Effector memory CD8-positive, alpha-beta T cell (primary cell): ENCODE measurements around the gene SOX10.

Experiments used
- ATAC-seq: fragments of 150-1000 bp; cut with Tn5 transposase; replicated peaks from 2 replicates; pipeline ENCODE4 v1.10.0; 2021; ENCODE audit warnings: mild to moderate bottlenecking, moderate library complexity
- DNase-seq, 3 experiments: peaks; one replicate each; pipeline ENCODE4 v3.0.0; 2021
- H3K27ac Mint-ChIP-seq, 2 donors: one replicate each; pipeline ENCODE4 v1.8.0; 2022; ENCODE audit warnings: mild to moderate bottlenecking in 2 of 2, mixed read lengths in 2 of 2, moderate library complexity in 2 of 2
- H3K27me3 Mint-ChIP-seq, 2 donors: one replicate each; pipeline ENCODE4 v1.8.0; 2022; ENCODE audit warnings: mixed read lengths in 2 of 2
- H3K36me3 Mint-ChIP-seq: one replicate; pipeline ENCODE4 v1.8.0; 2022; ENCODE audit warnings: mild to moderate bottlenecking, moderate library complexity, mixed read lengths; ENCODE audit not compliant: insufficient read depth
- H3K4me1 Mint-ChIP-seq, 2 donors: one replicate each; pipeline ENCODE4 v1.8.0; 2022; ENCODE audit warnings: low read depth in 2 of 2, mixed read lengths in 2 of 2
- H3K4me3 Mint-ChIP-seq, 2 donors: one replicate each; pipeline ENCODE4 v1.8.0; 2022; ENCODE audit warnings: mild to moderate bottlenecking in 2 of 2, mixed read lengths in 2 of 2, moderate library complexity in 2 of 2
- H3K9me3 Mint-ChIP-seq, 2 donors: one replicate each; pipeline ENCODE4 v1.8.0; 2022; ENCODE audit warnings: mixed read lengths in 2 of 2

SOX10 gene

DNA sequence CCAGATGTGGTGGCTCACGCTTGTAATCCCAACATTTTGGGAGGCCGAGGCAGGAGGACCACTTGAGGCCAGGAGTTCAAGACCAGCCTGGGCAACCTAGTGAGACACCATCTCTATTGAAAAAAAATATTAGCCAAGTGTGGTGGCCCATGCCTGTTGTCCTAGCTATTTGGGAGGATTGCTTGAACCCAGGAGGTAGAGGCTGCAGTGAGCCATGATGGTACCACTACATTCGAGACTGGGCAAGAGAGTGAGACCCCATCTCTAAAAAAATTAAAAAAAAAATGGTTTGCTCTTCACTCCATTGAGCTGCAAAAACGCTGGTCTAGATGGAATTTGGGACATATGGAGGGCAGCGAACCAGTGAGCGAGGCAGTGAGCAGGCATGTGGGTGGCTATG lies 21.6 kb upstream of the SOX10 start:
- ATAC-seq (no peak), DNase-seq (no peak)
- Mint-ChIP-seq H3K27me3 (no peaks in the 10 kb centered on the region), H3K9me3 (no peaks in the 10 kb centered on the region), H3K27ac (peak overlapping the region in 1 of 2 donors; percentile 55), H3K4me3 (no peak overlapping the region), H3K36me3 (no peaks in the 10 kb centered on the region), H3K4me1 (peaks cover 22 to 27% of the 10 kb centered on the region in 2 donors)

DNA sequence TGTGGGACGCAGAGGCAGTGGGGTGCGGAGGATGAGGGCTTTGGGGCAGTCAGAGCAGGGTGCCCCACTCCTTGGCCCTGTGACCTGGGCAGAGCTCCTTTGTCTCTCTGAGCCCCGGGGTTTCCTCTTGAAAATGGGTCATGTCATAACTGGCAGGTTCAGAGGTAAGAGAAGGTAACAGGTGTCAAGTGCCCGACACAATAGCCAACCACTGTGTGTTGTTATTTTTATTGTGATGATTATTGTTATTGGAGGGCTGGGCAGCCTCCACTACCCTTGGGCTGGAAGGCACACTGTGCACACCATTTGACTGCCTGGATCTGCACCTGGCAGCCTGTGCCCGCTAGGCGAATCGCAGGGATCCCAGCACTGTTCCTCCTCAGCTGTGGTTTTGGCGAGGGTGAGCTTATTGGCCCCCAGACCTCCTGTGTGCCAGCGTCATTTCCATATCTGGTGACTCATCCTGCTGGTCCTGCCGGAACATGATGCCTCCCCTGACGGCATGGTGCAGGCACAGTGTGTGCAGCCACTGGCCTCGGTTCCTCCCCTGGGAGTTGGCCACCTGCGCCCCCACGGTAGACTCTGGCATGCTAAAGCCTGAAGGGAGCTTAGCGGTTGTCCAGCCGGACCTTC lies 15.4 kb upstream of the SOX10 start:
- H3K9me3 Mint-ChIP-seq: no peaks in the 10 kb centered on the region
- H3K36me3 Mint-ChIP-seq: no peaks in the 10 kb centered on the region
- H3K4me3 Mint-ChIP-seq: peak overlapping the region in 1 of 2 donors; percentile 21
- H3K27me3 Mint-ChIP-seq: no peaks in the 10 kb centered on the region
- ATAC-seq (peak; percentile 74), DNase-seq (no peak)
- H3K27ac Mint-ChIP-seq: peak overlapping the region; percentile 97
- peaks cover 40 to 57% of the 10 kb centered on the region in 2 donors for H3K4me1 Mint-ChIP-seq

DNA sequence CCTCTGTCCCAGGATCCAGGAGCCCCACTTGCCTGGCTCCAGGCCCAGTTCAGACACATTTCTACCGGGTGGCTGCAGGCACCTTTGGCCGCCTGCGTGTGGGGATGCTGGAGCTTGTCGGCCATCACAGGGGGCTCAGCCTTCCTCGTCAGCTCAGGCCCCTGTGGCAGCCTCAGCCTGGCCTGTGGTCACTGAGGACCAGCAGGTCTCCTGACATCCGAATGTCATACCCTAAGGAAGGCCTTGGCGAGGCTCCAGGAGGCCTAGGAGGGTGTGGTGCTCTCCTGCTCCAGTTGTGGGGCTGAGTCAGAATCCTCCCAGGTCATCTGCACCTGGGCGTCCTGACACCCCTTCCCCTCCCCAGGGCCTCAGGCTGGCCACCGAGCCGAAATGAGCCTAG lies 14.9 kb upstream of the SOX10 start:
- peaks cover 40 to 55% of the 10 kb centered on the region in 2 donors for H3K4me1 Mint-ChIP-seq
- peak overlapping the region in 1 of 2 donors; percentile 37 for H3K4me3 Mint-ChIP-seq
- peak overlapping the region; percentile 97 for H3K27ac Mint-ChIP-seq
- H3K27me3 Mint-ChIP-seq: no peaks in the 10 kb centered on the region
- no peak for ATAC-seq
- no peak for DNase-seq
- H3K9me3 Mint-ChIP-seq: no peaks in the 10 kb centered on the region
- no peaks in the 10 kb centered on the region for H3K36me3 Mint-ChIP-seq

DNA sequence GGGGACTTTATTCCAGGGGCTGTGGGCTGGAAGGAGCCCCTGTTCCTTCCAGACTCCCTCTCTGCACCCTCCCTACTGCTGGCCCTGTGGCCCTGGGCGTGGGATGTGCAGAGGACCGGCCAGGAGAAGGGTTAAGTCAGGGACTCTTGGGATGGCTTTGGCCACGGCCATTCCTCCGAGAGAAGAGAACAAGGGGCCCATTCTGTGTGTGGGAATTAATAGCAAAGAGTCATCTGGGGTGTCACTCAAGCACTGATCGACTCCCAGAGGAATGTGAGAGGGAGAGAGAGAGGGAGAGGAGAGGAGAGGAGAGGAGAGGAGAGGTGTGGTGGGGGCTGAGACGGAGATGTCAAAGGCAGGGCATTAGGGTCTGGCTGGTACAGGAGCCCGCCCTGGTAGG lies 14.2 kb upstream of the SOX10 start:
- DNase-seq (no peak), ATAC-seq (no peak)
- Mint-ChIP-seq H3K27me3 (no peaks in the 10 kb centered on the region), H3K9me3 (no peaks in the 10 kb centered on the region), H3K4me1 (peaks cover 41 to 57% of the 10 kb centered on the region in 2 donors), H3K27ac (peak overlapping the region; percentile 97), H3K4me3 (peak overlapping the region in 1 of 2 donors; percentile 37), H3K36me3 (no peaks in the 10 kb centered on the region)

DNA sequence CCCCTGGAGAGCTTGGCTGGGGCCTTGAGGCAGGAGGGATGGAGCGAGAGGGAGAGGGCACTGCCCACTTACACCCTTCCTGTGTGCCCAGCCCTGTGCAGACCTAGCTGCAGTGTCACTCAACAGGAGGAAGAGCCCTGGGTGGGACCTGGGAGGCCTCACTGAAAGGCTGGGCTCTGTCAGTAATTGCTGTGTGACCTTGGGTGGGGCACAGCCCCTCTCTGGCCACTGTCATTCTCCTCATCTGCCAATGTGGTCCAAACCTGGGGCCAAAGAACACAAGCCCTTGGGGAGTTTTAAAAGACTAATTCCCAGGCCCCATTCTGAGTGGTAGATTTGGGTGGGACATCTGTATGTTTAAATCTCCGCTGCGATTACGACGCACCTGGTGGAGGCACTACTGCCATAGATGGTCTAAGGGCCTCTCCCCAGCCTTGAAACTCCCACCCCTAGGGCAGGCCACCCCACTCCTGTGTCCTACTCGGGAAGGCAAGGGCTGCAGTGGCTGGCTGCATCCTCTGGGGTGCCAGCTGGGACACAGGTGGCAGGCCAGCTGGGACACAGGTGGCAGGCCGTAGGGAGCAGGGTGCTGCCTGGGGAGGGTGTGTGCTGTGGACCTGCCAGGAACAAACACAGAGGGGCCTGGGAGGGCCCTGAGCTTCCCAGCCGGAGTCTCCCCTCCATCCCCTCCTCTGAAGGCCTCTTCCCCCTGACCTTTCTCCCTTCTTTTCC lies 12.3 kb upstream of the SOX10 start:
- ATAC-seq (no peak), DNase-seq (no peak)
- no peaks in the 10 kb centered on the region for H3K36me3 Mint-ChIP-seq
- H3K9me3 Mint-ChIP-seq: no peaks in the 10 kb centered on the region
- peaks cover 51 to 66% of the 10 kb centered on the region in 2 donors for H3K4me1 Mint-ChIP-seq
- no peaks in the 10 kb centered on the region for H3K27me3 Mint-ChIP-seq
- H3K27ac Mint-ChIP-seq: peak overlapping the region; percentile 97
- H3K4me3 Mint-ChIP-seq: peak overlapping the region; percentile 49 to 64

DNA sequence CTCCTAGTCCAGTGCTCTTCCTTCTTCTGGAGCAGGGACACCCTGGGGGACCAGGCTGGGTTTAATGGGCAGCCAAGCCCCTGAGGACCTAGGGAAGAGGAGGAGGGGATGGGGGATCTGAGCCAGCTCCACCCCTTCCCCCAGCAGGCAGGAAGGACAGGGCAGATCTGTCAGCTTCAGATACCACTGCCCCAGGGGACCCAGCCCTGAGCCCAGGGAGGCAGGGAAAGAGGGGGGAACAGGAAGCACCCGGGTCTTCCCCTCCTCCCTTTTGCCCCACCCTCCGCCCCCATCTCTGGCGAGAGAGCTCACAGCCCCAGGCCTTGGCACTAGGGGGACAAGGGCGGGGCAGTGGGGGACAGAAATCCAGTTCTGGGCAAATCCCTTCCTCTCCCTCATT lies 11.7 kb upstream of the SOX10 start:
- peak overlapping the region; percentile 97 for H3K27ac Mint-ChIP-seq
- no peak for ATAC-seq
- no peaks in the 10 kb centered on the region for H3K27me3 Mint-ChIP-seq
- no peaks in the 10 kb centered on the region for H3K9me3 Mint-ChIP-seq
- no peak for DNase-seq
- H3K4me3 Mint-ChIP-seq: peak overlapping the region; percentile 56 to 64
- peaks cover 51 to 69% of the 10 kb centered on the region in 2 donors for H3K4me1 Mint-ChIP-seq
- no peaks in the 10 kb centered on the region for H3K36me3 Mint-ChIP-seq

DNA sequence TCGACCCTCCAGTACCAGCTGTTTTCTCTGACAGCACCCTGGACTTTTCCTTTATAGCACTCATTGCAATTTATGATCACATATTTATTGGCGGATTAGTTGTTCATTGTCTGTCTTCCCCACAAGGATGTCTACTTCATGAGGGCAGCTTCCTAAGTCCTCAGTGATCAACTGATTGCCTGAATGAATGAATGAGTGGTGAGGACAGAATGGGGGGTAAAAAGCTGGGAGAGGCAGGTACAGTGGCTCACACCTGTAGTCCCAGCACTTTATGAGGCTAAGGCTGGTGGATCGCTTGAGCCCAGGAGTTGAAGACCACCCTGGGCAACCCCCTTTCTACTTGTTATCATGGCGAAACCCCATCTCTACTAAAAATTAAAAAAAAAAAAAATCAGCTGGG lies 11.1 kb upstream of the SOX10 start:
- no peak for ATAC-seq
- peaks cover 51 to 66% of the 10 kb centered on the region in 2 donors for H3K4me1 Mint-ChIP-seq
- DNase-seq: no peak
- H3K27me3 Mint-ChIP-seq: no peaks in the 10 kb centered on the region
- peak overlapping the region; percentile 97 for H3K27ac Mint-ChIP-seq
- H3K9me3 Mint-ChIP-seq: no peaks in the 10 kb centered on the region
- peak overlapping the region; percentile 56 to 64 for H3K4me3 Mint-ChIP-seq
- no peaks in the 10 kb centered on the region for H3K36me3 Mint-ChIP-seq

DNA sequence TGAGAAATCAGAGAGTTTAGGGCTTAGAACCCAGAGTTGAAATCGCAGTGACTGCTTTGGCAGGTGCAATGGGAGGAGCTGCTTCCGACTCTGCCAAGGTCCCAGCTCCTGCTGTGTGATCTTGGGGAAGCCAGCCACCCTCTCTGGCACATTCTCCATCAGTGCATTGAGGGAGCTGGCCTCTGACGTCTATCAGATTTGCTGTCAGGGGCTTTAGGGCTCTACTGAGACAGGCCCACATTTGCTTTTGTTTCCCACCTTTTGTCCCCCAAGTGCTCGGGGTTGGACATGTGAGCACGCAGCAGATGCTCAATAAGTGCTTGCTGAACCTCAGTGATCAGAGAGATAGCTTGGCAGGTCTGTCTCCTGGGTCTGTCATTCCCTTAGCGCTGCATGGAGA lies 10.6 kb upstream of the SOX10 start:
- Mint-ChIP-seq H3K27me3 (no peaks in the 10 kb centered on the region), H3K27ac (peak overlapping the region; percentile 97), H3K36me3 (no peaks in the 10 kb centered on the region), H3K4me1 (peaks cover 46 to 62% of the 10 kb centered on the region in 2 donors), H3K4me3 (peak overlapping the region; percentile 56 to 64), H3K9me3 (no peaks in the 10 kb centered on the region)
- no peak for DNase-seq
- ATAC-seq: no peak

DNA sequence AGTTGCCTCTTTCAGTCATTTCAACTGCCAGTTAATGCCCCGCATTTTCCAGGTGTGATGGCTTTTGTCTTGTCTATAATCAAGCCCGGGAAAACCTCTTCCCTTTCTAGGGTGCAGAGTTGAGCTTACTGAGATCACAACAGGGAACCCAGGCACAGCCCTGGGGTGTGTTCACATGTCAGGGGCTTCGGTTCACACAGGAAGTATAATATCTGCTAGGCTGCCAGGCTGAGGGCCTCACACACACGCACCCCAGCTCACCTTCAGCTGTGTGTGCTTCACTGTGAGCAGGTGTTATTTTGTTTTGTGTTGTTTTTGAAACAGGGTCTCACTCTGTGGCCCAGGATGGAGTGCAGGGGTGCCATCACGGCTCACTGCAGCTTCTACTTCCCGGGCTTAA lies 9.7 kb upstream of the SOX10 start:
- H3K4me3 Mint-ChIP-seq: peak overlapping the region; percentile 45 to 51
- peak overlapping the region; percentile 87 to 92 for H3K27ac Mint-ChIP-seq
- H3K4me1 Mint-ChIP-seq: peaks cover 45 to 54% of the 10 kb centered on the region in 2 donors
- H3K36me3 Mint-ChIP-seq: no peaks in the 10 kb centered on the region
- DNase-seq (peak; percentile 34 to 48 (median 43)), ATAC-seq (peak; percentile 99)
- no peaks in the 10 kb centered on the region for H3K9me3 Mint-ChIP-seq
- H3K27me3 Mint-ChIP-seq: no peaks in the 10 kb centered on the region

DNA sequence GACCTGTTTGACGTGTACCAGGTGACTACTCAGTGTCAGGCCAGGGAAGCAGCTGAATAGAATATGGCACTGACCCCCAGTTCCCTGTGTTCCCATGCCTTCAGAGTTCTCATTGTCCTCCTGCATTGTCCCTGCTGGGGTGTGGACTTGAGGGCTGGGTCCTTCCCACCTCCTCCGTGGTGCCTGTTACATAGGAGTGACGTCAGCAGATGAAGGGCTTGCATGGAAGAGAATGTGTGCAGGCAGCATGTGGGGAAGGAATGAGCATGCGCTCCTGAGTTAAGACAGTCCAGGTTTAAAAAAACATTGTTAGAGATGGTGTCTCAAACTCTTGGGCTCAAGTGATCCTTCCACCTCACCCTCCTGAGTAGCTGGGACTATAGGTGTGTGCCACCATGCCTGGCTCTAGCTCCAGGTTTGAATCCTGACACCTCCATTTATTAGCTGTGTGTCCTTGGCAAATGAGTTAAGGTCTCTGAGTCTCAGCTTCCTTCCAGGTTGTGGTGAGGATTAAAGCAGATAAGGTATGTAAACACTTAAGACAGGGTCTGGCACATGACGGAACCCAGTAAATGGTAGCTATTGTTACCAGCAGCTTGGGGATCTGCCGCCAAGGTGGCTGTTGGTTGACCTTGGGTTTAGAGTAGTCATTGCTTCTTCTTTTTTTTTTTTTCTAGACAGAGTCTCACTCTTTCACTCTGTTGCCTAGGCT lies 7.5 kb upstream of the SOX10 start:
- Mint-ChIP-seq H3K4me1 (peaks cover 35 to 37% of the 10 kb centered on the region in 2 donors), H3K4me3 (no peak overlapping the region), H3K36me3 (no peaks in the 10 kb centered on the region), H3K27me3 (no peaks in the 10 kb centered on the region), H3K9me3 (no peaks in the 10 kb centered on the region), H3K27ac (no peak overlapping the region)
- ATAC-seq: no peak
- DNase-seq: no peak

DNA sequence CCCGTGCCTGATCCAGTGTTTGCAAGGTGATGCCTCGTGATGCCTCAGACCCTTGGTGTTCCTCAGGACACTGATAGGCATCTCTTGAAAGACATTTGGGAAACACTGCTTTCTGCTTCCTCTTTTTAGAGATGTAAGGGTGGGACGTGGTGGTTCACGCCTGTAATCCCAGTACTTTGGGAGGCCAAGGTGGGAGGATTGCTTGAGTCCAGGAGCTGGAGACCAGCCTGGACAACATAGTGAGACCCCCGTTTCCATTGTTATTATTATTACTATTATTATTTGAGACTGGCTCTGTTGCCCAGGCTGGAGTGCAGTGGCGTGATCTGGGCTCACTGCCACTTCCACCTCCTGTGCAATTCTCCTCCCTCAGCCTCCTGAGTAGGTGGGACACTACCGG lies 6.5 kb upstream of the SOX10 start:
- ATAC-seq (no peak), DNase-seq (no peak)
- no peaks in the 10 kb centered on the region for H3K36me3 Mint-ChIP-seq
- H3K27ac Mint-ChIP-seq: no peak overlapping the region
- no peaks in the 10 kb centered on the region for H3K27me3 Mint-ChIP-seq
- no peak overlapping the region for H3K4me3 Mint-ChIP-seq
- H3K4me1 Mint-ChIP-seq: peaks cover 25 to 28% of the 10 kb centered on the region in 2 donors
- H3K9me3 Mint-ChIP-seq: no peaks in the 10 kb centered on the region

DNA sequence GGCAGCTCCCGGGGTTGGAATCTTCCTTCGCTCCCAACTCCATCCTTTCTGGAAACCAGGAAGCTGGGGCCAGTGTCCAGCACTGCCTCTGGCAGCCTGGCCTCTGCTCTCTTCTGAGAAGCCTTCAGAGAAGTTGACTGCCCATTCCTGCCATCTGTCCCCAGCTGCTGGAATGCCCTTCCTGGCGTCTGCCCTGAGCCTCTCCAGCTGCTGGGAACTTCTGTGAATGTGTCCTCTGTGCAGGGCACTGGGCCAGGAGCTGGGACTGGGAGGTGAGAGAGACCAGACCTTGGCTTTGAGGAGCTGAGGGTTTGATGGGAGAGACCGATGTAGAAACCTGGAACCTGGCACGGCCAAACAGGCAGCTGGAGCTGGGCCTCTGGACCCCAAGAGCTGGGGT lies 5.9 kb upstream of the SOX10 start:
- H3K9me3 Mint-ChIP-seq: no peaks in the 10 kb centered on the region
- DNase-seq (no peak), ATAC-seq (no peak)
- peaks cover 20 to 22% of the 10 kb centered on the region in 2 donors for H3K4me1 Mint-ChIP-seq
- H3K36me3 Mint-ChIP-seq: no peaks in the 10 kb centered on the region
- no peak overlapping the region for H3K27ac Mint-ChIP-seq
- no peak overlapping the region for H3K4me3 Mint-ChIP-seq
- no peaks in the 10 kb centered on the region for H3K27me3 Mint-ChIP-seq

DNA sequence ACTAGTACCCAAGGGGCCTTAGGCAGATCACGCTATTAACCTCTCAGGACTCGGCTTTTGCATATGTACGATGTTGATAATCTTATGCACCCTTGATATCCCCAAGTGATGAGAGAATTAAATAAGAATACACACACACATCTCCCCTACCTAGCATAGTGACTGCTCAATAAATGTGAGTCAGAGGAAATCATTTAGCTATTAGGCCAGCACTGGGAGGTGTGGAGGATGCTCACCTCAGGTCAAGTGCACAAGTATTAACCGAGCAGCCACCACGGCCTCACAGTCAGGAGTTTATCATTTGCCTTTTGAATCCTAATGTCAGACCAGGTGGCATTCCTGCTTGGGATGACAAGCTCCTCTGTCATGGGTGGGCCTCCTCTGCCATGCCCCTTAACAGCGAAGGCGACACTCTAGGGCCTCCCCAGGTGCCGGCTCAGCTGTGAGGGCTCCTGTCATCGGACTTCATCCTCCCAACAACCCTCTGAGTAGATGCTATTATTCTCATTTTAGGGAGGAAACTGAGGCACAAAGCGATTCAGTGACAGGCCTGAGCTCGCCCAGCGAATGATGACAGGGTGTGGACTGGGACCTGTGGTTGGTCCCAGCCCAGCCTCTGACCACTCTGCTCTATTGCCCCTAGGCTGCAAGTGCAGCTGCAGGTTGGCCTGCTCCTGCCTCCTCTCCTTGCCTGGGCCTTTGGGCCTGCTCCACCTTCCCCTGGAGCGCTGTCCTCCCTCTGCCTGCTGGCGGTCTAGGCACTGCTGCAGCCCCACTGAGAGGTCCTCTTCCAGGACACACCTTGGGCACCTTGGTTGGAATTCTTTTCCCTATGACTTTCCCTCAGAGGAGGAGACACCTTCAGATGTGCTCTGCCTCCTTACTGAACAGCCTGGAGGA lies 5.0 kb upstream of the SOX10 start:
- DNase-seq (no peak), ATAC-seq (no peak)
- Mint-ChIP-seq H3K9me3 (no peaks in the 10 kb centered on the region), H3K27me3 (no peaks in the 10 kb centered on the region), H3K36me3 (no peaks in the 10 kb centered on the region), H3K4me3 (no peak overlapping the region), H3K27ac (peak overlapping the region; percentile 25 to 49), H3K4me1 (peaks cover 14 to 18% of the 10 kb centered on the region in 2 donors)
